Erythroblast (primary cell): Measurements from ENCODE around the gene GPR173.

Experiments
- DNase-seq, 2 experiments: peaks; one replicate each; lab custom pipeline; 2025; lab: John Stamatoyannopoulos, UW
- GATA1 ChIP-seq: IDR thresholded peaks from 2 replicates; pipeline ENCODE4 v1.6.1; 2011; ENCODE audit warnings: low read depth, mild to moderate bottlenecking, control low read depth, low read length, moderate library complexity
- POLR2A ChIP-seq: IDR thresholded peaks from 2 replicates; pipeline ENCODE4 v1.6.1; 2011; ENCODE audit warnings: mild to moderate bottlenecking, low read length

Gene GPR173

DNA sequence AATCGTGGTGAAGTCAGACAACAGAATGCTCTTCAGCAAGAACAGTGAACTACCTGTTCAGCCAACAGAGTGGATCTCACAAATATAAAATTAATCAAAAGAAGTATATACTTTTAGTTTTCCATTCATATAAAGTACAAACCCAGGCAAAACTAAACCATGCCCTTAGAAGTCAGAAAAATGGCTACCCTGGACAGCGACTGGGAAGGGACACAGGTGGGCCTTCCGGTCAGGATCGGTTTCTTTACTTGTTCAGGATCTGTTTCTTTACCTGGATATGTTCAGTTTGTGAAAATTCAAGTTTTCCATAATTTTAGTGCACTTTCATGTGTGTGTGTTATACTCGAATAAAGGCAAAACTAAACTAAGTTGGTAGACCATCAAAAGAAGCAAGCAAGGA, 12.4 kb upstream of the GPR173 start:
- TF ChIP-seq POLR2A, result no peak
- no peak for TF ChIP-seq GATA1
- DNase-seq, result no peak

DNA sequence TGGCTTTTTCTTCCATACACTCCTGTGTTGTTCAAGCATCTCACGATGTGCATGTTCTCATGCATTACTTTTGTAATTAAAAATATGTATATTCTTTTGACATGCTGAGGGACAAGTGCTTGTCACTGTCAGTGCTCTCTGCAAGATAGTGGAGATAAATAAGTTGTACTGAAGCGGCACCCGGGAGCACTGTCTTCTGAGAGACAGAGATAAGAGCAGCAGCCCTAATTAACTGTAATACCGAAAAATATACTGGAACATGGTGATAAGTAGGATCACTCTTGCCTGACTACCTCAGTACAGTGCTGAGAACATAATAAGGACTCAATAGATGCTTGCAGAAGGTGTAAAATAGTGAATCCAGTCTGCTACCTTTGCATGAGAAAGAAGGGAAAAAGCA, 9.4 kb upstream of the GPR173 start:
- TF ChIP-seq GATA1 (no peak), POLR2A (no peak)

GRCh38 chrX:53044995-53045394, 3.6 kb upstream of the GPR173 start:
- TF ChIP-seq POLR2A (no peak), GATA1 (no peak)
- DNase-seq, result no peak

More for the DNA sequence above, 9.4 kb upstream of the GPR173 start:
- DNase-seq, result peak; percentile 75 to 89

DNA sequence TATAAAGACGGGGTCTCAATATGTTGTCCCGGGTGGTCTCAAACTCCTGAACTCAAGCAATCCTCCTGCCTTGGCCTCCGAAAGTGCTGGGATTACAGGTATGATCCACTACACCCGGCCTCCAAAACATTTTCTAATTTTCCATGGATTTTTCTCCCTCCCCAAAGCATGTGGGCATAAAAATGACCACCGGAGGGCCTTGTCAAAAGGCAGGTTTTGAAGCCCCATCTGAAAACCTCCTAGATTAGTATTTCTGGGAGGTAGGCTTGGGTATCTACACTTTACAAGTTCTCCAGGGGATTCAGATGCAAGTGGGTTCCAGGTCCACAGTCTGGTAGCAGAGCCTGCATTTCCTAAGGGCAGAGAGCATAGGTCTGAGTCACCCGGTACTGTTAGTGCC, 1.4 kb upstream of the GPR173 start:
- DNase-seq, result no peak
- TF ChIP-seq POLR2A (no peak), GATA1 (no peak)

DNA sequence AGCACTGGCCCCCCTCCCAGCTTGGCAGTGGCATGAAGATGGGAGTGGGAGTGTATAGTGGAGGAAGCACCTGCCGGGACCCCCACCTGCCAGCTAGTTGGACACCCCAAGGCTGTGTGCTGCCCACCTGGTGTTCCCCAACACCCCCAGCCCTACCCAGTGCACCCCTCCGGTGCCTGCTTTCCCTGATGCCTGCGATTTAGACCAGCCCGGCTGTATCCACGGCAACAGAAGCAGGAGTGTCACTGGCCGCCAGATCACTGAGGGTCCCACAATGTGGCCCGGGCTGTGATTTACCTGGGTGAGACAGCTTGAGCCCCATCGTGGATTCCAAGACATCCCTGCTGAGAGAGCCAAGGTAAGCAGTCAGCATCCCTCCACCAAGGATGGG, 533 bp downstream of the GPR173 start:
- no peak for DNase-seq
- TF ChIP-seq GATA1 (no peak), POLR2A (no peak)

DNA sequence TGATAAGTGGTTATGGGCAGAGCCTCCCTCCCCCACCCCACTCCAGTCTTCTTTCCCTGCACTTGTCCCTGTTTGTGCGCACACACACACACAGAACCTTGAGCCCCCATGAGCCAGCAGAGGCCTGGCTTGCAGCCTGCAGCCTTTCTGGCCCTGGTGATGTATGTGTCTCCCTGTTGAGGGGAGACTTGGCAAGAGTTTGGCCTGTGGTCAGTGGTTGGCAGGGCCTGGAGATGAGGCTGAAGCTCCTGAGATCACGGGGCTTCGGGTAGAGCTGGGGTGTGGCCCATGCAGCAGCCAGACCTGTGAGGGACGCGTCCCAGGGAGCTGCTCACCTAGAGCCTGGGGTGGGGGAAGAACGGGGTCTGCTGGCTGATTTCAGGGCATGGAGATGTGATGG, 2.3 kb downstream of the GPR173 start:
- TF ChIP-seq GATA1 (no peak), POLR2A (no peak)
- no peak for DNase-seq

DNA sequence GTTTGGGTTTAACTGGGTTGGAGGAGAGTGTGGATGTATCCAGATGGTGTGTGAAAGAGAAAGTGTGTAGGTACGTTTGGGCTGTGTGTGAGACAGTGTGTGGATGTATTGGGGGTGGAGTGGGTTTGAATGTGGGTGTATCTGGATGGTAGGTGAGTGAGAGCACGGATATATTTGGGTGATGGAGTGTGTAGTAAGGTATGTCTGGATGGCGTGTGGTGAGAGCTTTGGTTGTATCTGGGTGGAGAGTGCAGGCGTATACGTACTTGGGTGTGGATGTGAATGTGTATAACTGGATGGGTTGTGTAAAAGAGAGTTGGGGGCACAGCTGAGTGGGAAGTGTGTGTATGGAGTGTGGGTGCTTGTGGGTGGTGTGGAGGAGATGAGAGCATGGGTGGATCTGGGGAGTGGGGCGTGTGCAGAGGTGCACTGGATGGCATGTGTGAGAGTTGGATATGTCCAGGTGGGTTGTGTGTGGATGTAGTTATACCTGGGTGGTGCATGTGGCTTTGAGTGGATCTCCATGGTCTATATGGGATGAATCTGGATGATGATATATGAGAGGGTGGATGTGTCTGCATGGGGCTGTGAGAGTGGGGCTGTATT, 6.8 kb downstream of the GPR173 start:
- TF ChIP-seq POLR2A (no peak), GATA1 (no peak)
- DNase-seq, result no peak

GRCh38 chrX:53056292-53056691, 7.7 kb downstream of the GPR173 start:
- TF ChIP-seq GATA1, result no peak
- TF ChIP-seq POLR2A, result no peak
- no peak for DNase-seq

DNA sequence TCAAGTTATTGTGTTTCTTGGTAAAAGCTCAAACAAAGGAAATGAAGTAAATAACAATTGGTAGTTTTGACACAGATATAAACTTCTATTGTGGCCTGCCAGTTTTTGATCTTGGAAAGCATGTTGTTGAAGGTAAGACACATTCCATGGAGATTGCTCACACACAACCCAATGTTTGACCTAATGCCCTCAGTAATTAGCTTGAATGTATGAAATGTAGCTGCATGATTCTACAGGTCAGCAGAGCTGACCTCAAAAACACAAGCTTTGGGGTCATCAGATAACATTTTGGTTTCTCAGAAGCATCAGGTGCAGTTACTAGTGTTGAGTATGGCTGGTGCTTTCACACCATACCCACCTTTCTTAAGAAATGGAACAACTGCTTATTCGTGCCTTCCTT, 16.5 kb downstream of the GPR173 start:
- no peak for DNase-seq
- TF ChIP-seq GATA1 (no peak), POLR2A (no peak)

GRCh38 chrX:53071064-53071463, 22.5 kb downstream of the GPR173 start:
- DNase-seq, result no peak
- TF ChIP-seq GATA1 (no peak), POLR2A (no peak)

GRCh38 chrX:53071604-53072417, 23.2 kb downstream of the GPR173 start:
- TF ChIP-seq GATA1 (no peak), POLR2A (no peak)
- peak; percentile 64 to 80 for DNase-seq

- DNase-seq, result no peak
- TF ChIP-seq GATA1 (no peak), POLR2A (no peak)
These were observed 24.0 kb downstream of the GPR173 start for GRCh38 chrX:53072418-53073114.

DNA sequence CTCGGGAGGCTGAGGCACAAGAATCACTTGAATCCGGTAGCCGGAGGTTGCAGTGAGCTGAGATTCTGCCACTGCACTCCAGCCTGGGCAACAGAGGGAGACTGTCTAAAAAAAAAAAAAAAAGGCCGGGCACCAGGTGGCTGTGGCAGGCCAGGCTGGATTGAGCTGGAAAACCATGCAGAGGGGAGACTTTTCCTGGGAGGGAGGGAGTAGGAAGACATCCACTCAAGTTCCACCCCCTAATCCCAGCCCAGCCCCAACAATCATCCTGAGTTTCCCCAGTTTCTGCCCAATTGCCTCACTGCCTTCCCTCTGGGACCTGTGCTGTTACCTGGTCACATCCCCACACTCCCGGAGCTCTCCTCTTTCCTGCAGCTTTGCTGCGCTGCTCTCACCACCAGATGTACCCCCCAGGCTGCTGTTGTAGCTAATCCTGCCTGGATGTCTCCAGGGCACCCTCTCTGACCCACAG, 24.6 kb downstream of the GPR173 start:
- TF ChIP-seq GATA1 (no peak), POLR2A (no peak)
- DNase-seq, result no peak

DNA sequence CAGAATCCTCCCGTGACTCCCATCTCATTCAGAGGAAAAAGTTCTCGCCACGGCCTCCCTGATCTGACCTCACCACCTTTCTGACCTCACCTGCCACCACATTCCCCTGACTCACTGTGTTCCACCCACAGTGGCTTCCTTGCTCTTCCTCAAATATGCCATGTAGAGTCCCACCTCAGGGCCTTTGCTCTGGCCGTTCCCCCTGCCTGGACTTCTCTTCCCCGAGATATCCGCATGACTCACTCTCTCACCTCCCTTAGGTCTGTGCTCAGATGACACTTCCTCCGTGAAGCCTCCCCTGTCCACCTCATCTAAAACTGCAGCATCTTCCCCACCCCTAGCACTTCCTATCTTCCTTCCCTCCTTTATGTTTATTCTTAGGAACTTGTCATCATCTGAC, 26.4 kb downstream of the GPR173 start:
- DNase-seq, result peak; percentile 13 to 20
- no peak for TF ChIP-seq POLR2A
- TF ChIP-seq GATA1, result no peak
